HG03064 (cell line): ENCODE results near the gene GRK5.

Experiments used
- ATAC-seq: cut with Tn5 transposase; IDR thresholded peaks from one replicate; pipeline ENCODE4 v1.9.1; 2021; ENCODE audit warnings: low read depth; ENCODE audit not compliant: unreplicated experiment

The GRK5 gene

GRCh38 chr10:119353421-119353820 lies 146.1 kb downstream of the GRK5 start:
- ATAC-seq = no peak

GRCh38 chr10:119355930-119356329 lies 148.6 kb downstream of the GRK5 start:
- no peak for ATAC-seq

- no peak for ATAC-seq
These were observed 150.2 kb downstream of the GRK5 start for GRCh38 chr10:119357412-119358151.

GRCh38 chr10:119358152-119358512 lies 150.8 kb downstream of the GRK5 start:
- no peak for ATAC-seq

- ATAC-seq = no peak
These were observed 151.2 kb downstream of the GRK5 start for GRCh38 chr10:119358567-119358966.

GRCh38 chr10:119359025-119359424 lies 151.7 kb downstream of the GRK5 start:
- ATAC-seq = no peak

- no peak for ATAC-seq
These were observed 153.0 kb downstream of the GRK5 start for GRCh38 chr10:119360181-119360921.

GRCh38 chr10:119361037-119361436 lies 153.7 kb downstream of the GRK5 start:
- no peak for ATAC-seq

GRCh38 chr10:119362122-119362521 lies 154.8 kb downstream of the GRK5 start:
- no peak for ATAC-seq

- ATAC-seq = no peak
These were observed 157.6 kb downstream of the GRK5 start for GRCh38 chr10:119364645-119365600.

- no peak for ATAC-seq
These were observed 158.6 kb downstream of the GRK5 start for GRCh38 chr10:119365773-119366599.

- no peak for ATAC-seq
These were observed 160.6 kb downstream of the GRK5 start for GRCh38 chr10:119367841-119368549.

GRCh38 chr10:119368581-119368980 lies 161.2 kb downstream of the GRK5 start:
- ATAC-seq = no peak

- ATAC-seq = peak; percentile 61
These were observed 161.9 kb downstream of the GRK5 start for GRCh38 chr10:119368991-119369869.

- ATAC-seq = no peak
These were observed 162.9 kb downstream of the GRK5 start for GRCh38 chr10:119370111-119370741.

- ATAC-seq = no peak
These were observed 163.8 kb downstream of the GRK5 start for GRCh38 chr10:119370972-119371703.
